Hypothalamus (tissue), 51 donors: ENCODE measurements around the gene PPRC1.

ENCODE experiments used
- DNase-seq, 51 donors: peaks; one replicate each; lab custom pipeline; 2025; lab: John Stamatoyannopoulos, UW

PPRC1 gene

GRCh38 chr10:102140913-102141540 is 8.2 kb downstream of the PPRC1 start:
- no peak for DNase-seq

GRCh38 chr10:102141583-102142107 is 8.8 kb downstream of the PPRC1 start:
- DNase-seq = no peak

- DNase-seq = no peak
Measured at GRCh38 chr10:102146971-102147428, 14.2 kb downstream of the PPRC1 start.

GRCh38 chr10:102147561-102147960 is 14.7 kb downstream of the PPRC1 start:
- no peak for DNase-seq

DNA sequence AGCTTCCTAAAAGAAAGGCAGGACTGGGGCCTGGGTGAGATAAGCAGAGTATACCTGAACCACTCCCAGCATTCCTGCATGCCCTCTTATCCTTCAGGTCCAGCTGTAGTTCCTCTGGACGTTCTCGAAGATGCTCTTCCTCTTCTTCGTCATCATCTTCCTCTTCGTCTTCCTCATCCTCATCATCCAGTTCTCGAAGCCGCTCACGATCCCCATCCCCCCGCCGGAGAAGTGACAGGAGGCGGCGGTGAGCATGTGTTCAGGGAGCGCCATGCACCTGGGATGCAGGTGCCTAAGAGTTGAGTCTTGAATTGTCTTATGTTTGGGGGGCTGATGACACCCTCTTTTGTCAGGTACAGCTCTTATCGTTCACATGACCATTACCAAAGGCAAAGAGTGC is 15.4 kb downstream of the PPRC1 start:
- no peak for DNase-seq

DNA sequence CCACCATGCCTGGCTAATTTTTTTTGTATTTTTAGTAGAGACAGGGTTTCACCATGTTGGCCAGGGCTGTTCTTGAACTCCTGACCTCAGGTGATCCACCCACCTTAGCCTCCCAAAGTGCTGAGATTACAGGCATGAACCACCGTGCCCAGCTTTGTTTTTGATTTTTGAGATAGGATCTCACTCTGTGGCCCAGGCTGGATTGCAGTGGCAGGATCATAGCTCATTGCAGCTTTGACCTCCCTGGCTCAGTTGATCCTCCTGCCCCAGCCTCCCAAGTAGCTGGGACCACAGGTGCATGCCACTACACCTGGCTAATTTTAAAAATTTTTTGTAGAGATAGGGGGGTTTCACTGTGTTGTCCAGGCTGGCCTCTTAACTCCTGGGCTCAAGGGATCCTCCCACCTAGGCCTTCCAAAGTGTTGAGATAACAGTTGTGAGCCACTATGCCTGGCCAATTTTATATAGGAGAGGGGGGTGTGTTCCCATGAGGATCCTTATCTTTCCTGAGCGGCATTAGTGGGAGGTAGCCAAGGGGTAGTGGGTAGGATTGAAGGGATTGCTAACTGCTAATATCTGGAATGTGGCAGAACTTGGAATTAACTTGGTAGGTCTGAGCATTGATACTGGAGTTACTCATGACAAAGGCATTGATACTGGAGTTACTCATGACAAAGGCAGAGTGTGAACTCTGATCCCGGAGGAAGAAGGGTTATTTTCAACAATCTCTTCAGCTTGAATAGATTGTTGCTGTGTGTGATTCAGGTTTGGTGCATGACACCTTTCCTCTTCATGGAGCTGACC is 18.3 kb downstream of the PPRC1 start:
- no peak for DNase-seq

GRCh38 chr10:102151774-102152544 is 19.1 kb downstream of the PPRC1 start, which contains the start of gene NOLC1:
TSS of gene NOLC1 (plus strand) at chr10:102152389. CDS start at chr10:102152411, 22 bp downstream.
- peak; percentile 65 to 99 (median 96) for DNase-seq

- peak in 2 of 51 donors; percentile 27 to 62 for DNase-seq
Measured at GRCh38 chr10:102152545-102152890, 19.7 kb downstream of the PPRC1 start.

DNA sequence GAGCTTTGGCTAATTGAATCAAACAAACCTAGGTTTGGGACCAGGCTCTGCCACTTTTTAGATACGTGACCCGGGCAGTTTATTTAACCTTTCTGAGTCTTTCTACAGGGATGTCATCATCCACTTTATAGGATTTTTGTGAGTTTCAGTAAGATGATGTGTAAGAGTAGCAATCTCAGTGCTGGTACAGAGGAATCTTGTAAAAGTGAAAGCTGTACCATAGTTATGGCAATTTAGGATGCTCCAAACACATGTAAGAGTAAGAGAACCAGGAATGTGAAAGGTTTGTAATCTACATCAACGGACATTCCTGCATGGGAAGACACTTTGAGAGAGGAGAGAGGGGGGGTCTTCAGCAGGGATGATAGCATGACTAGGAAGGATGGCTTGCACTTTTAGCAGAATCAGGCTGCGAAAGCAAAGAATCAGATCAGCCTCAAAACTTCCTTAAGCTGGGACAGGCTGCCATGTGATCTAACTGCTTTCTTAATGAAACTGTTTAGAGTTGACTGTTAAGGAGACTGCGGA is 20.3 kb downstream of the PPRC1 start:
- no peak for DNase-seq

GRCh38 chr10:102154466-102155116 is 21.8 kb downstream of the PPRC1 start:
- no peak for DNase-seq

GRCh38 chr10:102157224-102157623 is 24.4 kb downstream of the PPRC1 start:
- no peak for DNase-seq

- no peak for DNase-seq
Measured at GRCh38 chr10:102159051-102159597, 26.3 kb downstream of the PPRC1 start.

DNA sequence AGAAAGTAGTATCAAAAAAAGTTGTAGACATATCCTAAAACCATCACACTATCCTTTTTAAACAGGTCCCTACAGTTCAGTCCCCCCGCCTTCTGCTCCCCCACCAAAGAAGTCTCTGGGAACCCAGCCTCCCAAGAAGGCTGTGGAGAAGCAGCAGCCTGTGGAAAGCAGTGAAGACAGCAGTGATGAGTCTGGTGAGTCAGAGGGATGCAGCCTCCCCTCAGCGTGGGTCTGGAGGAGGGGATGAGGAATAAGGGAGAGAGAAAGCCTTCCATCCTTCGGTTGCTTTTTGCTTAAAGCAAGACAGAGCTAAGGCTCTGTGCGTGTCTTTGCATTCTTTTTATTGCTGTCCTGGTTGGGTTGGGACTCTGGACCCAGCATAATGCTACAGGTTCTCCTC is 27.0 kb downstream of the PPRC1 start:
- DNase-seq = peak in 1 of 51 donors; percentile 12

DNA sequence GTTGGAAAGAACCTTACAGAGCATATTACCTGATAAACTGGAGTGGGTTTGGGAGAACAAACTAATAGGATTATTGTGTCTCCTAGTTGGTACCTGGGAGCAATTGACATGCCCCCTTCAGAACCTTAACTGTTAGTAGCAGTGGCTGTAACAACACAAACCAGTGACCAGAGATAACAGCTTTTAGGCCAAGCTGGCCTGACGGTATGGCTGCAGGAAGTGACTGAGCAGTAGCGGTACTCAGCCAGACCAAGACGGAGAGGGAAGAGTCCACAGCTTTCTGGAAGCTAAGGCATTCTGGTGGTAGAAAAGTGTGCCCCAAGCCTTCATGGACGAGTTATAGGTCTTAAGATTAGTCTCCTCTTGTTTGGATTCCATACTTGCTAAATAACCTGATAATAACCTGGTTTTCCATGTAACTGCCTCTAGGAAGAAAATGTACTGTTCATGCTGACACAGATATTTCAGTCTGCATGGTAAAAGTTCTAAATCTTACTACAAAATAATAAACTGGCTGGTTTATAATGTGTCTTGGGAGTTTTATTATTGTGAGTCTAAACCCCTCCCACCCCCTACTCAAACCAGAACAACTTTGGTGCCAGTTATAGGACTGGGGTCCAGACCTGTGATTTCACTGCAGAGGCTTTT is 30.6 kb downstream of the PPRC1 start:
- no peak for DNase-seq

DNA sequence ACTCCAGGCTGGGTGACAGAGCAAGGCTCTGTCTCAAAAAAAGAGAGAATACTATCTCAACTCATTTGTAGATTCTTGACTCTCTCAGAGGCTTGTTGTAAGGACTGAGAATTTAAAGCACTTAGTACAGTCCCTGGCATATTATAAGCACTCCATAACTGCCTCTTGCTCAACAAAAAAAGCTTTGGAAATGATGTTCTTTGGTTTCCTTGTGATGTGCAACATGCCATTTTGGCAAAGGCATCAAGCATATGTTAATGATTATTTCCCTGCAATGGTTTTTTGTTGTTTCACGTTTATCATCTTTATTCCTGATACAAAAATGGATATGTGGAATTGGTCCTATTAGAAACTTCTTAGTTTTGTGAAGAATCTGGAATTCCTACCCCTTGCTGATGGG is 35.0 kb downstream of the PPRC1 start:
- DNase-seq = no peak

GRCh38 chr10:102170602-102171001 is 37.8 kb downstream of the PPRC1 start:
- no peak for DNase-seq

- DNase-seq = no peak
Measured at GRCh38 chr10:102172288-102172687, 39.4 kb downstream of the PPRC1 start.

GRCh38 chr10:102175415-102175814 is 42.6 kb downstream of the PPRC1 start:
- DNase-seq = peak in 2 of 51 donors; percentile 13 to 26

GRCh38 chr10:102184606-102185005 is 51.8 kb downstream of the PPRC1 start:
- DNase-seq = peak in 1 of 51 donors; percentile 31
